ENCODE data around the gene SRR. TPM values are rescaled to one million over a fixed set of nuclear protein-coding genes. Genes with fewer than 3 reads are reported as not detected.

Gene SRR
- total RNA-seq, 3 donors from 2014 or later (not counting 1 experiment from before 2014, with no cell fraction given): 6.4 to 11.1 (median 7.9) TPM

GRCh38 chr17:2362016-2362415, 58.3 kb downstream of the SRR start:
- no peaks in the 10 kb centered on the region for H3K36me3 Mint-ChIP-seq
- intact Hi-C loops (cut with micrococcal nuclease): no loop called here
- H3K4me3 Mint-ChIP-seq: no peak overlapping the region
- H3K27ac ChIP-seq (ENCODE audit: low read length): no peak overlapping the region
- no peak overlapping the region for H3K4me3 ChIP-seq (ENCODE audit: low read length)
- DNase-seq (no peak), ATAC-seq (no peak)
- no peaks in the 10 kb centered on the region for H3K4me1 ChIP-seq (ENCODE audit: control insufficient read depth, insufficient read depth, low read length)
- TF ChIP-seq CTCF (IDR thresholded peaks at IDR 0.05): no peak
- WGBS (ENCODE audit: insufficient coverage): 98% methylated on average over 20 of the region's 20 CpGs
- no peak overlapping the region for H3K27ac Mint-ChIP-seq
- H3K27me3 Mint-ChIP-seq (ENCODE audit: low read depth in 2 of 2): no peaks in the 10 kb centered on the region
- H3K27me3 ChIP-seq (ENCODE audit: control insufficient read depth, insufficient read depth, low read length): no peaks in the 10 kb centered on the region
- no peaks in the 10 kb centered on the region for H3K9me3 Mint-ChIP-seq
- H3K4me1 Mint-ChIP-seq: no peaks in the 10 kb centered on the region
- H3K9me3 ChIP-seq (ENCODE audit: control insufficient read depth, insufficient read depth, low read length): no peaks in the 10 kb centered on the region
- H3K36me3 ChIP-seq (ENCODE audit: control insufficient read depth, insufficient read depth, low read length): peaks cover 16% of the 10 kb centered on the region

- no peak overlapping the region for H3K4me3 Mint-ChIP-seq
- 96% methylated on average over 19 of the region's 19 CpGs for WGBS (ENCODE audit: insufficient coverage)
Measured at GRCh38 chr17:2362416-2362815, 58.7 kb downstream of the SRR start.

GRCh38 chr17:2362881-2363280, 59.1 kb downstream of the SRR start:
- H3K9me3 Mint-ChIP-seq: no peaks in the 10 kb centered on the region
- no peak overlapping the region for H3K27ac Mint-ChIP-seq
- no peaks in the 10 kb centered on the region for H3K27me3 Mint-ChIP-seq (ENCODE audit: low read depth in 2 of 2)
- no peaks in the 10 kb centered on the region for H3K4me1 Mint-ChIP-seq
- no peak for ATAC-seq
- Histone ChIP-seq H3K4me1 (ENCODE audit: control insufficient read depth, insufficient read depth, low read length) (no peaks in the 10 kb centered on the region), H3K4me3 (ENCODE audit: low read length) (no peak overlapping the region), H3K27me3 (ENCODE audit: control insufficient read depth, insufficient read depth, low read length) (no peaks in the 10 kb centered on the region), H3K36me3 (ENCODE audit: control insufficient read depth, insufficient read depth, low read length) (peaks cover 16% of the 10 kb centered on the region), H3K9me3 (ENCODE audit: control insufficient read depth, insufficient read depth, low read length) (no peaks in the 10 kb centered on the region), H3K27ac (ENCODE audit: low read length) (no peak overlapping the region)
- no peaks in the 10 kb centered on the region for H3K36me3 Mint-ChIP-seq
- no peak overlapping the region for H3K4me3 Mint-ChIP-seq
- intact Hi-C loops (cut with micrococcal nuclease): no loop called here
- no peak for TF ChIP-seq CTCF (IDR thresholded peaks at IDR 0.05)
- DNase-seq: no peak
- 94% methylated on average over 14 of the region's 14 CpGs for WGBS (ENCODE audit: insufficient coverage)

More at GRCh38 chr17:2362416-2362815, 58.7 kb downstream of the SRR start:
- no peaks in the 10 kb centered on the region for H3K9me3 ChIP-seq (ENCODE audit: control insufficient read depth, insufficient read depth, low read length)
- no peaks in the 10 kb centered on the region for H3K27me3 ChIP-seq (ENCODE audit: control insufficient read depth, insufficient read depth, low read length)
- DNase-seq (no peak), ATAC-seq (no peak)
- no peak overlapping the region for H3K4me3 ChIP-seq (ENCODE audit: low read length)
- H3K27me3 Mint-ChIP-seq (ENCODE audit: low read depth in 2 of 2): no peaks in the 10 kb centered on the region
- H3K27ac Mint-ChIP-seq: no peak overlapping the region
- no peak overlapping the region for H3K27ac ChIP-seq (ENCODE audit: low read length)
- H3K4me1 ChIP-seq (ENCODE audit: control insufficient read depth, insufficient read depth, low read length): no peaks in the 10 kb centered on the region
- peaks cover 16% of the 10 kb centered on the region for H3K36me3 ChIP-seq (ENCODE audit: control insufficient read depth, insufficient read depth, low read length)
- intact Hi-C loops (cut with micrococcal nuclease): no loop called here
- no peak for TF ChIP-seq CTCF (IDR thresholded peaks at IDR 0.05)
- no peaks in the 10 kb centered on the region for H3K4me1 Mint-ChIP-seq
- H3K36me3 Mint-ChIP-seq: no peaks in the 10 kb centered on the region
- no peaks in the 10 kb centered on the region for H3K9me3 Mint-ChIP-seq

- no peak for TF ChIP-seq CTCF (IDR thresholded peaks at IDR 0.05)
- no peaks in the 10 kb centered on the region for H3K4me1 ChIP-seq (ENCODE audit: control insufficient read depth, insufficient read depth, low read length)
- intact Hi-C loops (cut with micrococcal nuclease): no loop called here
- ATAC-seq (no peak), DNase-seq (no peak)
- Mint-ChIP-seq H3K27ac (no peak overlapping the region), H3K4me1 (no peaks in the 10 kb centered on the region), H3K36me3 (no peaks in the 10 kb centered on the region), H3K4me3 (no peak overlapping the region), H3K9me3 (no peaks in the 10 kb centered on the region), H3K27me3 (ENCODE audit: low read depth in 2 of 2) (no peaks in the 10 kb centered on the region)
- peaks cover 16% of the 10 kb centered on the region for H3K36me3 ChIP-seq (ENCODE audit: control insufficient read depth, insufficient read depth, low read length)
- H3K27ac ChIP-seq (ENCODE audit: low read length): no peak overlapping the region
- no peaks in the 10 kb centered on the region for H3K27me3 ChIP-seq (ENCODE audit: control insufficient read depth, insufficient read depth, low read length)
- H3K4me3 ChIP-seq (ENCODE audit: low read length): no peak overlapping the region
- H3K9me3 ChIP-seq (ENCODE audit: control insufficient read depth, insufficient read depth, low read length): no peaks in the 10 kb centered on the region
- 97% methylated on average over 21 of the region's 21 CpGs for WGBS (ENCODE audit: insufficient coverage)
Measured at GRCh38 chr17:2363318-2363717, 59.6 kb downstream of the SRR start.
